Panc1 (cell line): Measurements from ENCODE around the gene STXBP1. TPM values are rescaled to one million over a fixed set of nuclear protein-coding genes. Genes with fewer than 3 reads are reported as not detected.
"Not testable (repeated sequence)": the region's sequence is repeated elsewhere in the genome, so short reads cannot be mapped to it uniquely, and the experiment has no call there.

Experiments
- ATAC-seq: fragments of 200-7000 bp; cut with Tn5 transposase; 2 replicates; pipeline ENCODE4 v1.9.1; 2020; ENCODE audit warnings: mild to moderate bottlenecking, moderate library complexity
- BruUV-seq: library from RNA; stranded (reverse); fragments of 400-500 nt; replicated peaks from 2 replicates; lab custom pipeline; 2021; lab: Mats Ljungman, UMichigan
- CTCF ChIA-PET: fragments of 300-600 bp; sonication (Branson Sonifier 250); formaldehyde crosslinking; loops from one replicate; lab custom pipeline; 2022; ENCODE audit warnings: antibody characterized with exemption; lab: Charles Lee
- POLR2A ChIA-PET: fragments of 300-600 bp; sonication (Branson Sonifier 250); formaldehyde crosslinking; loops from one replicate; lab custom pipeline; 2022; ENCODE audit warnings: antibody characterized with exemption; lab: Charles Lee
- DNase-seq: peaks from one replicate; pipeline ENCODE4 v3.0.0-alpha.2; 2010; ENCODE audit warnings: low read depth, low spot score
- H3K27ac ChIP-seq: 2 replicates; pipeline ENCODE4 v1.5.1; 2011; ENCODE audit warnings: mild to moderate bottlenecking, low read length, inconsistent platforms
- H3K27me3 ChIP-seq: fragments of 200-500 bp; sonication (Bioruptor generic); 2 replicates; pipeline ENCODE4 v1.6.0; 2014; ENCODE audit warnings: low read length, inconsistent platforms; ENCODE audit not compliant: control insufficient read depth, insufficient read depth
- H3K36me3 ChIP-seq: fragments of 200-500 bp; sonication (Bioruptor generic); 2 replicates; pipeline ENCODE4 v1.5.1; 2014; ENCODE audit warnings: inconsistent platforms, mild to moderate bottlenecking, low read length, moderate library complexity; ENCODE audit not compliant: control insufficient read depth, insufficient read depth
- H3K4me1 ChIP-seq: 2 replicates; pipeline ENCODE4 v1.5.1; 2011; ENCODE audit warnings: inconsistent platforms, mild to moderate bottlenecking, low read length, moderate library complexity; ENCODE audit not compliant: control insufficient read depth, insufficient read depth
- H3K4me3 ChIP-seq, 2 experiments: 2 replicates each; pipeline ENCODE4 v1.5.1; 2011 to 2012; ENCODE audit warnings: low read depth in 2 of 2, low read length in 2 of 2, mild to moderate bottlenecking in 2 of 2, inconsistent platforms in 1 of 2, moderate library complexity in 1 of 2
- H3K9me3 ChIP-seq: fragments of 200-500 bp; sonication (Bioruptor generic); 2 replicates; pipeline ENCODE4 v1.5.1; 2014; ENCODE audit warnings: low read depth, mild to moderate bottlenecking, inconsistent platforms, low read length, moderate library complexity; ENCODE audit not compliant: control insufficient read depth, insufficient read depth
- POLR2AphosphoS5 ChIP-seq: IDR thresholded peaks from 2 replicates; pipeline ENCODE4 v1.6.1; 2012; ENCODE audit warnings: mild to moderate bottlenecking, low read depth, low read length, moderate library complexity
- REST ChIP-seq, 2 experiments: IDR thresholded peaks; 2 replicates each; pipeline ENCODE4 v1.6.1; 2011 to 2012; ENCODE audit warnings: low read depth in 2 of 2, control low read depth in 1 of 2, low read length in 1 of 2, mild to moderate bottlenecking in 1 of 2, moderate library complexity in 1 of 2; ENCODE audit not compliant: insufficient read depth in 1 of 2
- SIN3A ChIP-seq: IDR thresholded peaks from 2 replicates; pipeline ENCODE4 v1.6.1; 2012; ENCODE audit warnings: low read depth, mild to moderate bottlenecking, low read length, moderate library complexity, borderline replicate concordance; ENCODE audit not compliant: insufficient read depth
- TCF7L2 ChIP-seq: IDR thresholded peaks from 2 replicates; pipeline ENCODE4 v1.6.1; 2011; ENCODE audit warnings: mild to moderate bottlenecking, low read depth, low read length, inconsistent platforms
- in situ Hi-C: cut with HindIII; loops from 2 replicates; pipeline ENCODE4 v1.10.0; 2016; ENCODE audit warnings: low sequenced_read_pairs, low pct_unique_long_range_greater_than_20kb
- intact Hi-C: fragments of 100-400 bp; cut with micrococcal nuclease; formaldehyde crosslinking; loops from one replicate; pipeline ENCODE4 v1.10.0; 2022; ENCODE audit not compliant: unreplicated experiment
- total RNA-seq: library from RNA; stranded (reverse); gene quantifications from one replicate; pipeline ENCODE4 v1.2.1, GENCODE V29; 2021; ENCODE audit not compliant: unreplicated experiment
- TF ChIP-seq, protein P1 (sequence below): fragments of 450-650 bp; IDR thresholded peaks from 2 replicates; pipeline ENCODE4 v1.5.1; 2017; ENCODE audit warnings: mild to moderate bottlenecking

STXBP1 gene
- total RNA-seq, 1 experiment from 2014 or later, result 67.5 TPM

DNA sequence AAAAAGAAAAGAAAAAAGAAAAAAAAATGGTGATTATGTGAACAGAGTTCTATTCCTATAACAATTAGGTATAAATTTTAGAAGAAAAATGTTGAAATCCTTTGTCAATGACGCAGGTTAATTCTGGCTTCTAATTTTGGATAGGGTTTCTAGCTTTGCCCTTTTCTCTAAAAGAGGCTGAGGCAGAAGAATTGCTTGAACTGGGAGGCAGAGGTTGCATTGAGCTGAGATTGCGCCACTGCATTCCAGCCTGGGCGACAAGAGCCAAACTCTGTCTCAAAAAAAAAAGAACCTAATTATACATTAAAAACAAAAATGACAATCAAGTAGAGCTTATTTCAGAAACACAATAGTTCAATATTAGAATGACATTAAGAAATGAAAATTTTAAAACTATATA, 2.9 kb downstream of the STXBP1 start:
- no peaks in the 10 kb centered on the region for H3K27me3 ChIP-seq
- peaks cover 16% of the 10 kb centered on the region; the same call in 1 of the 2 replicates for H3K4me1 ChIP-seq
- in situ Hi-C loops (no loop called here), intact Hi-C loops (no loop called here)
- no peak for TF ChIP-seq TCF7L2
- TF ChIP-seq REST (IDR thresholded peaks at IDR 0.05; ENCODE audit: insufficient read depth in 1 of 2, low read depth in 2 of 2, low read length in 1 of 2), result no peak
- TF ChIP-seq, protein P1, sequence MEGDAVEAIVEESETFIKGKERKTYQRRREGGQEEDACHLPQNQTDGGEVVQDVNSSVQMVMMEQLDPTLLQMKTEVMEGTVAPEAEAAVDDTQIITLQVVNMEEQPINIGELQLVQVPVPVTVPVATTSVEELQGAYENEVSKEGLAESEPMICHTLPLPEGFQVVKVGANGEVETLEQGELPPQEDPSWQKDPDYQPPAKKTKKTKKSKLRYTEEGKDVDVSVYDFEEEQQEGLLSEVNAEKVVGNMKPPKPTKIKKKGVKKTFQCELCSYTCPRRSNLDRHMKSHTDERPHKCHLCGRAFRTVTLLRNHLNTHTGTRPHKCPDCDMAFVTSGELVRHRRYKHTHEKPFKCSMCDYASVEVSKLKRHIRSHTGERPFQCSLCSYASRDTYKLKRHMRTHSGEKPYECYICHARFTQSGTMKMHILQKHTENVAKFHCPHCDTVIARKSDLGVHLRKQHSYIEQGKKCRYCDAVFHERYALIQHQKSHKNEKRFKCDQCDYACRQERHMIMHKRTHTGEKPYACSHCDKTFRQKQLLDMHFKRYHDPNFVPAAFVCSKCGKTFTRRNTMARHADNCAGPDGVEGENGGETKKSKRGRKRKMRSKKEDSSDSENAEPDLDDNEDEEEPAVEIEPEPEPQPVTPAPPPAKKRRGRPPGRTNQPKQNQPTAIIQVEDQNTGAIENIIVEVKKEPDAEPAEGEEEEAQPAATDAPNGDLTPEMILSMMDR, result no peak
- TF ChIP-seq POLR2AphosphoS5, result no peak
- no peak for TF ChIP-seq SIN3A
- no peak overlapping the region for H3K4me3 ChIP-seq
- H3K27ac ChIP-seq, result no peak overlapping the region
- no TSS peak for BruUV-seq
- ChIA-PET CTCF (interaction anchor here (0.5 kb wide), 1 partner anchor 36 kb away, joined by 3 read pairs; no protein-coding TSS in a partner anchor), POLR2A (no interaction called here)
- H3K36me3 ChIP-seq, result no peaks in the 10 kb centered on the region
- DNase-seq (no peak), ATAC-seq (no peak)
- H3K9me3 ChIP-seq, result no peaks in the 10 kb centered on the region

DNA sequence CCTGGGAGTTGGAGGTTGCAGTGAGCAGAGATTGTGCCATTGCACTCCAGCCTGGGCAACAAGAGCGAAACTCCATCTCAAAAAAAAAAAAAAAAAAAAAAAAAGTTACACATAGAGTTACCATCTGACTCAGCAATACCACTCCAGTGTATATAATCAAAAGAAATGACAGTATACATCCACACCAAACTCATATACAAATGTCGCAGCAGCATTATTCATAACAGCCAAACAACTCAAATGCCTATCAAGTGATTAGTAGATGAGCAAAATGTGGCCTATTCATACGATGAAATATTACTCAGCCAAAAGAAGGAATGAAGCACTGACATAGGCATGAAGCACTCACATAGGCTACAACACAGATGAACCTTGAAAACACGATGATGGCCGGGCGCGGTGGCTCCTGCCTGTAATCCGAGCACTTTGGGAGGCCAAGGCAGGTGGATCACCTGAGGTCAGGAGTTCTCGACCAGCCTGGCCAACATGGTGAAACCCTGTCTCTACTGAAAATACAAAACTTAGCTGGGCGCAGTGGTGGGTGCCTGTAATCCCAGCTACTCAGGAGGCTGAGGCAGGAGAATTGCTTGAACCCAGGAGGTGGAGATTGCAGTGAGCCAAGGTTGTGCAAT, 9.4 kb downstream of the STXBP1 start:
- H3K36me3 ChIP-seq, in situ Hi-C loops, H3K9me3 ChIP-seq, ATAC-seq, H3K27me3 ChIP-seq, H3K27ac ChIP-seq, POLR2A ChIA-PET, CTCF ChIA-PET, DNase-seq, H3K4me1 ChIP-seq, H3K4me3 ChIP-seq, intact Hi-C loops: not testable (repeated sequence)
- TSS peak; percentile 50 for BruUV-seq

DNA sequence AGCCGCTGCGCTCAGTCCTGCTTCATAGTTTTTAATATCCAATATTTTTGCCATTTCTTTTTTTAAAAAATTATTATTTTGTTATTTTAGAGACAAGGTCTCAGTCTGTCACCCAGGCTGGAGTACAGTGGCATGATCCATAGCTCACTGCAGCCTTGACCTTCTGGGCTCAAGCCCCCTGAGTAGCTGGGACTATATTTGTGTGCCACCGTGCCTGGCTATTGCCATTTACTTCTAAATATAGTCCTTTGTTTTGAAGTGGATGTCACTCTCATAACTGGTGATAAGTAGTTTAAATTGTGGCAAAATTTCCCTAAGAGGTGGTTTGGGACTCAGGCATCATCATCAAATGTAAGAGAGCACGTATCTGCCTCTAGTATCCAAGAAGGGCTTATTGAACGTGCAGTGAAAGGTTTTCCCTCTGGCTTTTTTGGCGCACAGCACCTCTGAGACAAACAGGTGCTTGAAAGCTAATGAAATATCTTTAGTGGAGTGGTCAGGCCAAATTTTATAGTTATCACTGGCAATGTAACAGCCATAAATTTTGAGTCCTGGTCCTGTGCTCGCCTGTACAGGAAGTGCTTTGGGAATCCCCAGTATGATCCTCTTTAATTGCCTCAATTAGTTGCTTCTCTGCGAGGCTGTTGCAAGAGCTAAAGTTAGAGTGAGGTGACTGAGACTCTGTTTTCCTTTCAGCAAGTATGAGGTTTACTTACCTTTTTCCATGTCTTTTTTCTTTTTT, 14.8 kb downstream of the STXBP1 start:
- Histone ChIP-seq H3K4me3 (no peak overlapping the region), H3K27ac (no peak overlapping the region), H3K36me3 (no peaks in the 10 kb centered on the region), H3K9me3 (no peaks in the 10 kb centered on the region), H3K27me3 (no peaks in the 10 kb centered on the region), H3K4me1 (peaks cover 7% of the 10 kb centered on the region; the same call in 1 of the 2 replicates)
- no peak for ATAC-seq
- intact Hi-C loops (no loop called here), in situ Hi-C loops (no loop called here)
- BruUV-seq, result no TSS peak
- DNase-seq, result no peak
- CTCF ChIA-PET, result no interaction called here
- POLR2A ChIA-PET, result no interaction called here
- TF ChIP-seq TCF7L2 (no peak), REST (IDR thresholded peaks at IDR 0.05; ENCODE audit: insufficient read depth in 1 of 2, low read depth in 2 of 2, low read length in 1 of 2) (no peak)
- TF ChIP-seq, protein P1, result no peak
